HG03575 (cell line): Measurements from ENCODE around the gene TMEM184A.

ENCODE experiments used
- ATAC-seq: cut with Tn5 transposase; IDR thresholded peaks from one replicate; pipeline ENCODE4 v1.9.1; 2021; ENCODE audit not compliant: unreplicated experiment, insufficient number of reproducible peaks, low FRiP score; ENCODE audit errors: extremely low read depth

Gene TMEM184A

GRCh38 chr7:1555813-1556543 lies at the start of gene TMEM184A:
TSS of gene TMEM184A (minus strand) at chr7:1556205. CDS start at chr7:1555484, 721 bp downstream.
- ATAC-seq: no peak

GRCh38 chr7:1604383-1604782 lies 48.4 kb upstream of the TMEM184A start:
- ATAC-seq: no peak

- no peak for ATAC-seq
These were observed 47.6 kb upstream of the TMEM184A start for GRCh38 chr7:1603346-1604225.

GRCh38 chr7:1602386-1602785 lies 46.4 kb upstream of the TMEM184A start:
- no peak for ATAC-seq

- no peak for ATAC-seq
These were observed 46.0 kb upstream of the TMEM184A start for GRCh38 chr7:1601956-1602355.

GRCh38 chr7:1599640-1600395 lies 43.8 kb upstream of the TMEM184A start:
- ATAC-seq: no peak

GRCh38 chr7:1598961-1599639 lies 43.1 kb upstream of the TMEM184A start:
- no peak for ATAC-seq

- no peak for ATAC-seq
These were observed 42.3 kb upstream of the TMEM184A start for GRCh38 chr7:1598286-1598685.

- no peak for ATAC-seq
These were observed 41.8 kb upstream of the TMEM184A start for GRCh38 chr7:1597791-1598190.

- ATAC-seq: no peak
These were observed 41.2 kb upstream of the TMEM184A start for GRCh38 chr7:1597066-1597760.

- ATAC-seq: no peak
These were observed 40.4 kb upstream of the TMEM184A start for GRCh38 chr7:1596181-1597043.

- no peak for ATAC-seq
These were observed 39.6 kb upstream of the TMEM184A start for GRCh38 chr7:1595636-1596035.

- ATAC-seq: no peak
These were observed 39.0 kb upstream of the TMEM184A start for GRCh38 chr7:1595027-1595426.

GRCh38 chr7:1593904-1594421 lies 38.0 kb upstream of the TMEM184A start:
- no peak for ATAC-seq

GRCh38 chr7:1593091-1593866 lies 37.3 kb upstream of the TMEM184A start:
- no peak for ATAC-seq

GRCh38 chr7:1592299-1592871 lies 36.4 kb upstream of the TMEM184A start:
- no peak for ATAC-seq
